ENCODE measurements around the gene MAP1A.

- TF ChIP-seq CTCF (IDR thresholded peaks at IDR 0.05) = no peak
- no peak for TF ChIP-seq POLR2A (IDR thresholded peaks at IDR 0.05)
These were observed 1.2 kb upstream of the MAP1A start for GRCh38 chr15:43516185-43516584.
